Caco-2 (cell line): ENCODE measurements around the gene POFUT2. TPM values are rescaled to one million over a fixed set of nuclear protein-coding genes. Genes with fewer than 3 reads are reported as not detected.

ENCODE experiments used
- BruUV-seq: library from RNA; stranded (reverse); fragments of 400-500 nt; replicated peaks from 2 replicates; lab custom pipeline; 2021; lab: Mats Ljungman, UMichigan
- CTCF ChIA-PET: fragments of 300-600 bp; sonication (Branson Sonifier 250); formaldehyde crosslinking; loops from one replicate; lab custom pipeline; 2022; ENCODE audit warnings: antibody characterized with exemption; lab: Charles Lee
- POLR2A ChIA-PET: fragments of 300-600 bp; sonication (Branson Sonifier 250); formaldehyde crosslinking; loops from one replicate; lab custom pipeline; 2022; ENCODE audit warnings: antibody characterized with exemption; lab: Charles Lee
- DNase-seq, 2 experiments: peaks; one replicate each; pipeline versions ENCODE4 v3.0.0 to v3.0.0-alpha.2; 2020 to 2022
- H3K27me3 ChIP-seq: replicated peaks from 2 replicates; pipeline ENCODE4 v1.6.0; 2011; ENCODE audit warnings: low read length; ENCODE audit not compliant: control insufficient read depth, insufficient read depth
- H3K36me3 ChIP-seq: 2 replicates; pipeline ENCODE4 v1.5.1; 2011; ENCODE audit warnings: low read length; ENCODE audit not compliant: control insufficient read depth, insufficient read depth
- H3K4me1 ChIP-seq: fragments of 250-450 bp; sonication (Bioruptor Pico); 2 replicates; pipeline ENCODE4 v1.5.1; 2020; ENCODE audit warnings: mild to moderate bottlenecking
- H3K4me3 ChIP-seq: 2 replicates; pipeline ENCODE4 v1.5.1; 2011; ENCODE audit warnings: low read depth, mild to moderate bottlenecking, control low read depth, low read length
- H3K9me3 ChIP-seq: fragments of 250-450 bp; sonication (Bioruptor Pico); 2 replicates; pipeline ENCODE4 v1.5.1; 2020; ENCODE audit warnings: mild to moderate bottlenecking, moderate library complexity
- H3K27ac Mint-ChIP-seq: one replicate; pipeline ENCODE4 v1.8.0; 2022; ENCODE audit warnings: mixed read lengths; ENCODE audit not compliant: unreplicated experiment
- H3K27me3 Mint-ChIP-seq: one replicate; pipeline ENCODE4 v1.8.0; 2022; ENCODE audit warnings: mixed read lengths; ENCODE audit not compliant: insufficient read depth, unreplicated experiment
- H3K36me3 Mint-ChIP-seq: one replicate; pipeline ENCODE4 v1.8.0; 2022; ENCODE audit warnings: mild to moderate bottlenecking, mixed read lengths; ENCODE audit not compliant: insufficient read depth, unreplicated experiment
- H3K4me1 Mint-ChIP-seq: one replicate; pipeline ENCODE4 v1.8.0; 2022; ENCODE audit warnings: low read depth, mixed read lengths; ENCODE audit not compliant: unreplicated experiment
- H3K4me3 Mint-ChIP-seq: one replicate; pipeline ENCODE4 v1.8.0; 2022; ENCODE audit warnings: mild to moderate bottlenecking, moderate library complexity, mixed read lengths; ENCODE audit not compliant: unreplicated experiment
- H3K9me3 Mint-ChIP-seq: one replicate; pipeline ENCODE4 v1.8.0; 2022; ENCODE audit warnings: mixed read lengths; ENCODE audit not compliant: unreplicated experiment
- intact Hi-C: fragments of 100-400 bp; cut with micrococcal nuclease; formaldehyde crosslinking; loops from one replicate; pipeline ENCODE4 v1.10.0; 2022; ENCODE audit not compliant: unreplicated experiment
- total RNA-seq: library from RNA; stranded (reverse); gene quantifications from 2 replicates; pipeline ENCODE4 v1.2.3, GENCODE V29; 2022
- TF ChIP-seq, protein P1 (sequence below), 2 experiments: fragments of 200-600 bp in 1 of 2; IDR thresholded peaks; 1 replicate in 1 of 2; 2 replicates in 1 of 2; pipeline versions ENCODE4 v1.5.1 to v1.8.0; 2011 to 2022; ENCODE audit warnings: antibody characterized with exemption in 1 of 2, control low read depth in 1 of 2, inconsistent platforms in 1 of 2, low read depth in 1 of 2, low read length in 1 of 2, mild to moderate bottlenecking in 1 of 2, moderate library complexity in 1 of 2; ENCODE audit not compliant: insufficient read depth in 1 of 2, severe bottlenecking in 1 of 2, unreplicated experiment in 1 of 2

POFUT2 gene
- total RNA-seq, 1 experiment from 2014 or later = 32.0 TPM

DNA sequence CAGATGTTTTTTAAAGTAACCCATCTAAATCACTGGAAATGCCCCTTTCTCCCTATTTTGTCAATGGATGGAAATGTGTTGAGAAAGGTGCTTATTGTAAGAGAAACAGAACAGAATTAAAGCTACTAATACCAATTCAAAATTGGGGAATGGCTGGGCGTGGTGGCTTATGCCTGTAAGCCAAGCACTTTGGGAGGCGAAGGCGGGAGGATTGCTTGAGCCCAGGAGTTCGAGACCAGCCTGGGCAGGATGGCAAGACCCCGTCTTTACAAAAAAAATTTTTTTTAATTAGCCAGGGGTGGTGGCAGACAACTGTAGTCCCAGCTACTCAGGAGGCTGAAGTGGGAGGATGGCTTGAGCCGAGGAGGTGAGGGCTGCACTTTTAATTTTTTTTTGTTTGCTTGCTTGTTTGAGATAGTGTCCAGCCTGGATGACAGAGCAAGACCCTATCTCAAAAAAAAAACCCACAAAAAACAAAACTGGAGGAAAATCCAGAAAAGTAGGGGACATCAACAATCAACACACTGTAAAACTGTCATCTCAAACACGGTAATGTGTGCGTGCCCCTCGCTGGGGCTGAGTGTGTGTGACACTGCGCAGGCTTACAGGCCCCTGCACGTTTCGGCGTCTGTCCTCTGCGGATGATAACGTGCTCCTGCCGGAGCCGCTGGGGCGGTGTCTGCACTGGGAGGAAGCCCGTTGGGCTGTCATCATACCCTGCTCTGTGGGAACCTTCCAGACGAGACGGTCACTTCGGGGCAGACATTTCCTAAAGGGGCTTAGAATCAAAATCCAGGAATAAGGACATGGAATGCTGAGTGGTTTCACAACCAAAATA, 11.6 kb upstream of the POFUT2 start:
- peaks cover 7% of the 10 kb centered on the region for H3K4me1 Mint-ChIP-seq
- CTCF ChIA-PET = no interaction called here
- DNase-seq = no peak
- TF ChIP-seq, protein P1, sequence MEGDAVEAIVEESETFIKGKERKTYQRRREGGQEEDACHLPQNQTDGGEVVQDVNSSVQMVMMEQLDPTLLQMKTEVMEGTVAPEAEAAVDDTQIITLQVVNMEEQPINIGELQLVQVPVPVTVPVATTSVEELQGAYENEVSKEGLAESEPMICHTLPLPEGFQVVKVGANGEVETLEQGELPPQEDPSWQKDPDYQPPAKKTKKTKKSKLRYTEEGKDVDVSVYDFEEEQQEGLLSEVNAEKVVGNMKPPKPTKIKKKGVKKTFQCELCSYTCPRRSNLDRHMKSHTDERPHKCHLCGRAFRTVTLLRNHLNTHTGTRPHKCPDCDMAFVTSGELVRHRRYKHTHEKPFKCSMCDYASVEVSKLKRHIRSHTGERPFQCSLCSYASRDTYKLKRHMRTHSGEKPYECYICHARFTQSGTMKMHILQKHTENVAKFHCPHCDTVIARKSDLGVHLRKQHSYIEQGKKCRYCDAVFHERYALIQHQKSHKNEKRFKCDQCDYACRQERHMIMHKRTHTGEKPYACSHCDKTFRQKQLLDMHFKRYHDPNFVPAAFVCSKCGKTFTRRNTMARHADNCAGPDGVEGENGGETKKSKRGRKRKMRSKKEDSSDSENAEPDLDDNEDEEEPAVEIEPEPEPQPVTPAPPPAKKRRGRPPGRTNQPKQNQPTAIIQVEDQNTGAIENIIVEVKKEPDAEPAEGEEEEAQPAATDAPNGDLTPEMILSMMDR (IDR thresholded peaks at IDR 0.05; ENCODE audit: insufficient read depth in 1 of 2, low read depth in 1 of 2, low read length in 1 of 2, severe bottlenecking in 1 of 2, unreplicated experiment in 1 of 2) = no peak
- H3K27ac Mint-ChIP-seq = no peak overlapping the region
- H3K36me3 Mint-ChIP-seq = peaks cover 11% of the 10 kb centered on the region
- Histone ChIP-seq H3K27me3 (no peaks in the 10 kb centered on the region), H3K9me3 (0 out of 2 replicates have a peak, but pooled peaks cover 3% of the 10 kb centered on the region), H3K36me3 (no peaks in the 10 kb centered on the region), H3K4me1 (peaks cover 21% of the 10 kb centered on the region), H3K4me3 (no peak overlapping the region)
- no peaks in the 10 kb centered on the region for H3K9me3 Mint-ChIP-seq
- H3K27me3 Mint-ChIP-seq = no peaks in the 10 kb centered on the region
- no peak overlapping the region for H3K4me3 Mint-ChIP-seq
- no TSS peak for BruUV-seq
- intact Hi-C loops = no loop called here
- POLR2A ChIA-PET = no interaction called here

- TF ChIP-seq, protein P1 (IDR thresholded peaks at IDR 0.05; ENCODE audit: insufficient read depth in 1 of 2, low read depth in 1 of 2, low read length in 1 of 2, severe bottlenecking in 1 of 2, unreplicated experiment in 1 of 2) = no peak
- H3K4me1 ChIP-seq = peaks cover 35% of the 10 kb centered on the region
- H3K9me3 ChIP-seq = 0 out of 2 replicates have a peak, but pooled peaks cover 3% of the 10 kb centered on the region
- no peaks in the 10 kb centered on the region for H3K36me3 ChIP-seq
- no peak overlapping the region for H3K4me3 ChIP-seq
- CTCF ChIA-PET = no interaction called here
- Mint-ChIP-seq H3K27ac (no peak overlapping the region), H3K36me3 (peaks cover 11% of the 10 kb centered on the region), H3K9me3 (no peaks in the 10 kb centered on the region), H3K4me3 (no peak overlapping the region), H3K4me1 (peaks cover 10% of the 10 kb centered on the region), H3K27me3 (no peaks in the 10 kb centered on the region)
- POLR2A ChIA-PET = no interaction called here
- no peak for DNase-seq
- no TSS peak for BruUV-seq
- no peaks in the 10 kb centered on the region for H3K27me3 ChIP-seq
- intact Hi-C loops = no loop called here
Observed at GRCh38 chr21:45297869-45298268, 10.2 kb upstream of the POFUT2 start.

- ChIA-PET POLR2A (no interaction called here), CTCF (no interaction called here)
- H3K27ac Mint-ChIP-seq = no peak overlapping the region
- H3K36me3 Mint-ChIP-seq = peaks cover 11% of the 10 kb centered on the region
- no peaks in the 10 kb centered on the region for H3K9me3 Mint-ChIP-seq
- BruUV-seq = no TSS peak
- TF ChIP-seq, protein P1 (IDR thresholded peaks at IDR 0.05; ENCODE audit: insufficient read depth in 1 of 2, low read depth in 1 of 2, low read length in 1 of 2, severe bottlenecking in 1 of 2, unreplicated experiment in 1 of 2) = no peak
- Histone ChIP-seq H3K9me3 (0 out of 2 replicates have a peak, but pooled peaks cover 3% of the 10 kb centered on the region), H3K4me3 (no peak overlapping the region), H3K27me3 (no peaks in the 10 kb centered on the region), H3K36me3 (no peaks in the 10 kb centered on the region), H3K4me1 (peaks cover 40% of the 10 kb centered on the region)
- no peak for DNase-seq
- intact Hi-C loops = no loop called here
- H3K27me3 Mint-ChIP-seq = no peaks in the 10 kb centered on the region
- peaks cover 16% of the 10 kb centered on the region for H3K4me1 Mint-ChIP-seq
- no peak overlapping the region for H3K4me3 Mint-ChIP-seq
Observed at GRCh38 chr21:45297329-45297728, 9.6 kb upstream of the POFUT2 start.
